Keratinocyte (primary cell): ENCODE data around the gene DCAF17. TPM values are rescaled to one million over a fixed set of nuclear protein-coding genes. Genes with fewer than 3 reads are reported as not detected.

ENCODE experiments used
- DNase-seq: peaks from one replicate; pipeline ENCODE4 v3.0.0-alpha.2; 2011; ENCODE audit warnings: low read depth, missing footprints, low spot score
- FAIRE-seq: peaks from 2 replicates; lab custom pipeline; 2011; peaks lifted over from hg19 to GRCh38; lab: Jason Lieb, UNC
- H2AFZ ChIP-seq: 2 replicates; pipeline ENCODE4 v1.6.0; 2012; ENCODE audit warnings: low read length, control low read depth, inconsistent platforms; ENCODE audit not compliant: control insufficient read depth
- H3K27ac ChIP-seq: 2 replicates; pipeline ENCODE4 v1.5.1; 2011; ENCODE audit warnings: low read length; ENCODE audit not compliant: control insufficient read depth, insufficient read depth
- H3K27me3 ChIP-seq: 3 replicates; pipeline ENCODE4 v1.6.0; 2011; ENCODE audit warnings: low read length; ENCODE audit not compliant: control insufficient read depth, insufficient read depth; ENCODE audit errors: extremely low read depth
- H3K36me3 ChIP-seq, 2 experiments: 2 replicates in 1 of 2; 3 replicates in 1 of 2; pipeline ENCODE4 v1.5.1; 2011; ENCODE audit warnings: low read length in 2 of 2, mild to moderate bottlenecking in 1 of 2; ENCODE audit not compliant: control insufficient read depth in 2 of 2, insufficient read depth in 2 of 2; ENCODE audit errors: extremely low read depth in 1 of 2
- H3K4me1 ChIP-seq: 3 replicates; pipeline ENCODE4 v1.5.1; 2011; ENCODE audit warnings: low read length; ENCODE audit not compliant: control insufficient read depth, insufficient read depth; ENCODE audit errors: extremely low read depth
- H3K4me2 ChIP-seq: 3 replicates; pipeline ENCODE4 v1.6.0; 2011; ENCODE audit warnings: low read depth, low read length; ENCODE audit not compliant: control insufficient read depth, insufficient read depth; ENCODE audit errors: extremely low read depth
- H3K4me3 ChIP-seq, 3 experiments: fragments of 200-600 bp in 1 of 3; sonication (generic) in 1 of 3; 2 replicates in 2 of 3; 3 replicates in 1 of 3; pipeline ENCODE4 v1.5.1; 2011 to 2016; ENCODE audit warnings: low read length in 3 of 3, mild to moderate bottlenecking in 3 of 3, control low read depth in 2 of 3, inconsistent platforms in 1 of 3, low read depth in 1 of 3, mixed read lengths in 1 of 3, mixed run types in 1 of 3, moderate library complexity in 1 of 3; ENCODE audit not compliant: control insufficient read depth in 2 of 3, insufficient read depth in 2 of 3; ENCODE audit errors: extremely low read depth in 1 of 3
- H3K79me2 ChIP-seq: 2 replicates; pipeline ENCODE4 v1.6.0; 2012; ENCODE audit warnings: low read length; ENCODE audit not compliant: control insufficient read depth, insufficient read depth
- H3K9ac ChIP-seq: 3 replicates; pipeline ENCODE4 v1.6.0; 2011; ENCODE audit warnings: low read length; ENCODE audit not compliant: control insufficient read depth, insufficient read depth; ENCODE audit errors: extremely low read depth
- H3K9me1 ChIP-seq: 3 replicates; pipeline ENCODE4 v1.6.0; 2011; ENCODE audit warnings: low read length; ENCODE audit not compliant: control insufficient read depth, insufficient read depth; ENCODE audit errors: extremely low read depth
- H3K9me3 ChIP-seq: 2 replicates; pipeline ENCODE4 v1.5.1; 2012; ENCODE audit warnings: low read depth, low read length; ENCODE audit not compliant: control insufficient read depth
- H4K20me1 ChIP-seq: 3 replicates; pipeline ENCODE4 v1.6.0; 2011; ENCODE audit warnings: low read length; ENCODE audit not compliant: control insufficient read depth, insufficient read depth; ENCODE audit errors: extremely low read depth
- EZH2 ChIP-seq: IDR thresholded peaks from one replicate; pipeline ENCODE4 v1.6.1; 2012; ENCODE audit warnings: inconsistent platforms, mild to moderate bottlenecking, low read length, moderate library complexity
- dilution Hi-C: fragments of 300-500 bp; cut with MboI; formaldehyde crosslinking; loops from one replicate; pipeline ENCODE4 v1.7.0; 2020; ENCODE audit warnings: low sequenced_read_pairs; ENCODE audit not compliant: extremely low pct_ligation_motif_present
- polyA plus RNA-seq, 5 experiments: library from polyadenylated mRNA; depleted of rRNA in 3 of 5; stranded (reverse) in 3 of 5; stranded (forward) in 1 of 5; unstranded in 1 of 5; fragments of >200 nt; gene quantifications; 1 replicate in 1 of 5; 2 replicates in 3 of 5; 3 replicates in 1 of 5; pipeline versions ENCODE4 v1.2.1 to v1.2.3, GENCODE V29; 2011 to 2012; ENCODE audit warnings: missing spikeins in 2 of 5, low read depth in 1 of 5, low replicate concordance in 1 of 5
- TF ChIP-seq, protein P1 (sequence below), 3 experiments: IDR thresholded peaks in 1 of 3; conservative IDR thresholded peaks in 1 of 3; optimal IDR thresholded peaks in 1 of 3; 2 replicates in 2 of 3; 3 replicates in 1 of 3; pipeline versions ENCODE3 to v1.5.1; 2011; ENCODE audit warnings: low read length in 3 of 3, mild to moderate bottlenecking in 3 of 3, moderate library complexity in 2 of 3, control low read depth in 1 of 3, inconsistent platforms in 1 of 3; ENCODE audit not compliant: insufficient read depth in 2 of 3; ENCODE audit errors: extremely low read depth in 1 of 3

The DCAF17 gene
- polyA plus RNA-seq, 1 donor (not counting 4 experiments of a cell fraction or from before 2014, with no cell fraction given): 22.9 TPM

GRCh38 chr2:171406044-171406443 lies 28.0 kb upstream of the DCAF17 start:
- Histone ChIP-seq H3K79me2 (peaks cover 72% of the 10 kb centered on the region), H3K9ac (no peak overlapping the region), H3K36me3 (peaks cover 5 to 9% of the 10 kb centered on the region in 2 experiments), H3K27ac (no peak overlapping the region), H2AFZ (no peak overlapping the region), H3K4me1 (peaks cover 41% of the 10 kb centered on the region), H3K4me3 (no peak overlapping the region), H3K9me3 (peaks cover 5% of the 10 kb centered on the region), H3K4me2 (no peak overlapping the region), H4K20me1 (no peaks in the 10 kb centered on the region), H3K27me3 (no peaks in the 10 kb centered on the region), H3K9me1 (no peaks in the 10 kb centered on the region)
- FAIRE-seq (peak; percentile 23), DNase-seq (no peak)
- no peak for TF ChIP-seq EZH2
- TF ChIP-seq, protein P1, sequence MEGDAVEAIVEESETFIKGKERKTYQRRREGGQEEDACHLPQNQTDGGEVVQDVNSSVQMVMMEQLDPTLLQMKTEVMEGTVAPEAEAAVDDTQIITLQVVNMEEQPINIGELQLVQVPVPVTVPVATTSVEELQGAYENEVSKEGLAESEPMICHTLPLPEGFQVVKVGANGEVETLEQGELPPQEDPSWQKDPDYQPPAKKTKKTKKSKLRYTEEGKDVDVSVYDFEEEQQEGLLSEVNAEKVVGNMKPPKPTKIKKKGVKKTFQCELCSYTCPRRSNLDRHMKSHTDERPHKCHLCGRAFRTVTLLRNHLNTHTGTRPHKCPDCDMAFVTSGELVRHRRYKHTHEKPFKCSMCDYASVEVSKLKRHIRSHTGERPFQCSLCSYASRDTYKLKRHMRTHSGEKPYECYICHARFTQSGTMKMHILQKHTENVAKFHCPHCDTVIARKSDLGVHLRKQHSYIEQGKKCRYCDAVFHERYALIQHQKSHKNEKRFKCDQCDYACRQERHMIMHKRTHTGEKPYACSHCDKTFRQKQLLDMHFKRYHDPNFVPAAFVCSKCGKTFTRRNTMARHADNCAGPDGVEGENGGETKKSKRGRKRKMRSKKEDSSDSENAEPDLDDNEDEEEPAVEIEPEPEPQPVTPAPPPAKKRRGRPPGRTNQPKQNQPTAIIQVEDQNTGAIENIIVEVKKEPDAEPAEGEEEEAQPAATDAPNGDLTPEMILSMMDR (optimal IDR thresholded peaks at IDR 0.05 in 1 of 3, IDR thresholded peaks at IDR 0.05 in 1 of 3, conservative IDR thresholded peaks at IDR 0.05 in 1 of 3; ENCODE audit: extremely low read depth in 1 of 3, insufficient read depth in 2 of 3, low read length in 3 of 3): no peak
- dilution Hi-C loops: no loop called here

- peaks cover 52% of the 10 kb centered on the region for H3K4me1 ChIP-seq
- H3K9me3 ChIP-seq: peaks cover 3% of the 10 kb centered on the region
- H3K4me2 ChIP-seq: no peak overlapping the region
- no peak for TF ChIP-seq EZH2
- TF ChIP-seq, protein P1 (optimal IDR thresholded peaks at IDR 0.05 in 1 of 3, IDR thresholded peaks at IDR 0.05 in 1 of 3, conservative IDR thresholded peaks at IDR 0.05 in 1 of 3; ENCODE audit: extremely low read depth in 1 of 3, insufficient read depth in 2 of 3, low read length in 3 of 3): no peak
- H3K27me3 ChIP-seq: no peaks in the 10 kb centered on the region
- no peak overlapping the region for H3K27ac ChIP-seq
- H3K36me3 ChIP-seq: peaks cover 2 to 9% of the 10 kb centered on the region in 2 experiments
- H3K9me1 ChIP-seq: no peaks in the 10 kb centered on the region
- no peaks in the 10 kb centered on the region for H4K20me1 ChIP-seq
- no peak for DNase-seq
- no peak overlapping the region for H2AFZ ChIP-seq
- peaks cover 69% of the 10 kb centered on the region for H3K79me2 ChIP-seq
- dilution Hi-C loops: no loop called here
- no peak overlapping the region for H3K9ac ChIP-seq
- no peak for FAIRE-seq
- H3K4me3 ChIP-seq: no peak overlapping the region
Observed at GRCh38 chr2:171407030-171407675, 26.9 kb upstream of the DCAF17 start.
